Esophagus muscularis mucosa (tissue), 3 donors: ENCODE results near the gene INPPL1.
"Not testable (repeated sequence)": the region's sequence is repeated elsewhere in the genome, so short reads cannot be mapped to it uniquely, and the experiment has no call there.

Experiments
- CTCF ChIP-seq, 3 experiments: fragments of 200-600 bp in 2 of 3; fragments of 450-650 bp in 1 of 3; sonication (generic) in 2 of 3; IDR thresholded peaks; one replicate each; pipeline ENCODE4 v1.5.1; 2017 to 2019; ENCODE audit warnings: antibody characterized with exemption in 3 of 3, mild to moderate bottlenecking in 2 of 3, moderate library complexity in 1 of 3
- POLR2A ChIP-seq: fragments of 450-650 bp; IDR thresholded peaks from one replicate; pipeline ENCODE4 v1.6.1; 2017; ENCODE audit warnings: antibody characterized with exemption, moderate library complexity, mild to moderate bottlenecking, low read depth

DNA sequence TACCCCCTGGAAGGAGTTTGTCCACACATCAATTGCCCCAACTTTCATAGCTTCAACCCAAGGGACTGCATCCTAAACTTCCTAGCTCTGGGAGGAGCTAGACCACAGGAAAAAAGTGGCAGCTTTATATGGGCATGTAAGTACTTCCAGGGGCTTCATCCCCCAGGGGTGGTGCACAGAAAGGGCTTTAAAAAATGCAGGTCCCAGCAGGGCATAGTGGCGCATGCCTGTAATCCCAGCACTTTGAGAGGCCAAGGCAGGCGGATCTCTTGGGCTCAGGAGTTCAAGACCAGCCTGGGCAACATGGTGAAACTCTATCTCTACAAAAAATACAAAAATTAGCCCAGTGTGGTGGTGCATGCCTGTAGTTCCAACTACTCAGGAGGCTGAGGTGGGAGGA is 17.8 kb upstream of the INPPL1 start:
- TF ChIP-seq CTCF (IDR thresholded peaks at IDR 0.05); POLR2A: not testable (repeated sequence)
